Mucosa of stomach (tissue), 1 donor: ENCODE data around the gene CCL4L2.
"Not testable (repeated sequence)": the region's sequence is repeated elsewhere in the genome, so short reads cannot be mapped to it uniquely, and the experiment has no call there.

Experiments
- H3K27me3 ChIP-seq: one replicate; pipeline ENCODE4 v1.7.0; 2013; ENCODE audit warnings: mild to moderate bottlenecking, low read length; ENCODE audit not compliant: control insufficient read depth, insufficient read depth
- H3K36me3 ChIP-seq: one replicate; pipeline ENCODE4 v1.7.0; 2013; ENCODE audit warnings: low read length; ENCODE audit not compliant: control insufficient read depth, insufficient read depth
- H3K4me1 ChIP-seq: one replicate; pipeline ENCODE4 v1.7.0; 2013; ENCODE audit warnings: mild to moderate bottlenecking, low read length; ENCODE audit not compliant: control insufficient read depth, insufficient read depth
- H3K4me3 ChIP-seq: one replicate; pipeline ENCODE4 v1.7.0; 2013; ENCODE audit warnings: low read length
- H3K9ac ChIP-seq: one replicate; pipeline ENCODE4 v1.7.0; 2013; ENCODE audit warnings: mild to moderate bottlenecking, low read length, moderate library complexity
- H3K9me3 ChIP-seq: one replicate; pipeline ENCODE4 v1.7.0; 2013; ENCODE audit warnings: mild to moderate bottlenecking, low read length, moderate library complexity; ENCODE audit not compliant: control insufficient read depth
- donor health status: Pancreatic carcinoma.

The CCL4L2 gene

GRCh38 chr17:36214918-36215317 is 4.1 kb downstream of the CCL4L2 start:
- H3K36me3 ChIP-seq: no peaks in the 10 kb centered on the region
- H3K4me1 ChIP-seq: no peaks in the 10 kb centered on the region

GRCh38 chr17:36215406-36216308 is 4.8 kb downstream of the CCL4L2 start:
- H3K27me3 ChIP-seq, H3K4me3 ChIP-seq, H3K9me3 ChIP-seq, H3K4me1 ChIP-seq, H3K36me3 ChIP-seq, H3K9ac ChIP-seq: not testable (repeated sequence)

More at GRCh38 chr17:36214918-36215317, 4.1 kb downstream of the CCL4L2 start:
- Histone ChIP-seq H3K9ac (no peak overlapping the region), H3K27me3 (no peaks in the 10 kb centered on the region), H3K9me3 (no peaks in the 10 kb centered on the region), H3K4me3 (no peak overlapping the region)

DNA sequence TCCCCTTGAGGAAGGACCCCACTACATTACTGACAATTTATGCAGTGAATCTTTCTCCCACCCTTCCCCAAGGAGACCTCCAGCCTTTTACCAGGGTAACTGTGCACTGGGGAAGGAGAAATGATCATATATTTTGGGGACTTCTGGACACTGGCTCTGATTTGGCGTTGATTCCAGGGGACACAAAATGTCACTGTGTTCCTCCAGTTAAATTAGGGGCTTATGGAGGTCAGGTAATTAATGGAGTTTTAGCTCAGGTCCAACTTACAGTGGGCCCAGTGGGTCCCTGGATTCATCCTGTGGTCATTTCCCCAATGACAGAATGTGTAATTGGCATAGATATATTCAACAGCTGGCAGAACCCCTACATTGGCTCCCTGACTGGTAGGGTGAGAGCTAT is 8.7 kb downstream of the CCL4L2 start:
- not testable (repeated sequence) for H3K4me1 ChIP-seq, H3K27me3 ChIP-seq, H3K36me3 ChIP-seq, H3K4me3 ChIP-seq, H3K9me3 ChIP-seq, H3K9ac ChIP-seq

DNA sequence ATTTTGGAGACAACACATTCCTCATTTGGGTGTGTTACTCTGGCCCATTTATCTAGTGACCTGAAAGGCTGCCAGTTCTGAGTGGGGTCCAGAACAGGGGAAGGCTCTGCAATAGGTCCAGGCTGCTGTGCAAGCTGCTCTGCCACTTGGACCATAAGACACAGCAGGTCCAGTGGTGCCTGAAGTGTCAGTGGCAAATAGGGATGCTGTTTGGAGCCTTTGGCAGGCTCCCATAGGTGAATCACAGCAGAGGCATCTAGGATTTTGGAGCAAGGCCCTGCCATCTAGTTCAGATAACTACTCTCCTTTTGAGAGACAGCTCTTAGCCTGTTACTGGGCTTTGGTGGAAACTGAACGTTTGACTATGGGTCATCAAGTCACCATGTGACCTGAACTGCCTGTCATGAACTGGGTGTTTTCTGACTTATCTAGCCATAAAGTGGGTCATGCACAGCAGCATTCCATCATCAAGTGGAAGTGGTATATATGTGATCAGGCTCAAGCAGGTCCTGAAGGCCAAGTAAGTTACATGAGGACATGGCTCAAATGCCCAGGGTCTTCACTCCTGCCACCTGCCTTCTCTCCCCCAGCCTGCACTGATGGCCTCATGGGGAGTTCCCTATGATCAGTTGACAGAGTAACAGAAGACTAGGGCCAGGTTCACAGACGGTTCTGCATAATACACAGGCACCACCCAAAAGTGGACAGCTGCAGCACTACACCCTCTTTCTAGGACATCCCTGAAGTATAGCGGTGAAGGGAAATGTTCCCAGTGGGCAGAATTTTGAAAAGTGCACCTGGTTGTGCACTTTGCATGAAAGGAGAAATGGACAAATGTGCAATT is 10.1 kb downstream of the CCL4L2 start:
- H3K4me1 ChIP-seq, H3K36me3 ChIP-seq, H3K9ac ChIP-seq, H3K27me3 ChIP-seq, H3K4me3 ChIP-seq, H3K9me3 ChIP-seq: not testable (repeated sequence)

- not testable (repeated sequence) for H3K4me3 ChIP-seq, H3K9ac ChIP-seq, H3K36me3 ChIP-seq, H3K4me1 ChIP-seq, H3K27me3 ChIP-seq, H3K9me3 ChIP-seq
Observed at GRCh38 chr17:36221581-36222100, 10.8 kb downstream of the CCL4L2 start.

- not testable (repeated sequence) for H3K9me3 ChIP-seq, H3K4me3 ChIP-seq, H3K27me3 ChIP-seq, H3K4me1 ChIP-seq, H3K9ac ChIP-seq, H3K36me3 ChIP-seq
Observed at GRCh38 chr17:36222967-36223366, 12.1 kb downstream of the CCL4L2 start.

- H3K4me3 ChIP-seq, H3K4me1 ChIP-seq, H3K9ac ChIP-seq, H3K9me3 ChIP-seq, H3K27me3 ChIP-seq, H3K36me3 ChIP-seq: not testable (repeated sequence)
Observed at GRCh38 chr17:36229644-36230043, 18.8 kb downstream of the CCL4L2 start.

DNA sequence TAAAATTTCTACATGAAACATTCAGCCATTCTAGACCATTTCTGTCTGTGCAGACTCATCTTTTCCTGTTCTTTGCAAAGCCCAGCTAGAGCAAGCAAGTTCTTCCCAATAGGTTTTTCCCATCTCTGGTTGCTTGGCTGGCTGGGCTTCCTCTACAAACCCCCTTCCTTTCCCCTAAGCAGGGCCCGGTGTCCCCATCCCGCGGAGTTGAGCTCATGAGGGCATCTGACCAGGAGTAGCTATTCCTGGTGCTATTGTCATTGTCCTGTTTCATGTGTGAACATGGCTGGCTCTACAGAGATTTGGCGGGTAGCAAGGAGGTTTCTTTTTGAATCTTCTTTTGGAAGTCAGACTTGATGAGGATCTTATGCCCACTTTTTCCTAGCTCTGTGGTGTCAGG is 31.2 kb downstream of the CCL4L2 start:
- H3K4me1 ChIP-seq, H3K9ac ChIP-seq, H3K4me3 ChIP-seq, H3K36me3 ChIP-seq, H3K9me3 ChIP-seq, H3K27me3 ChIP-seq: not testable (repeated sequence)
